ENCODE measurements around the gene THY1. TPM values are rescaled to one million over a fixed set of nuclear protein-coding genes. Genes with fewer than 3 reads are reported as not detected.
"Not testable (repeated sequence)": the region's sequence is repeated elsewhere in the genome, so short reads cannot be mapped to it uniquely, and the experiment has no call there.

The THY1 gene
- polyA plus RNA-seq, 1 donor from 2014 or later, result 98.3 TPM

GRCh38 chr11:119460097-119460496, 37.1 kb upstream of the THY1 start:
- H3K4me3 ChIP-seq (ENCODE audit: low read length), result no peak overlapping the region
- no peaks in the 10 kb centered on the region for H3F3A ChIP-seq (ENCODE audit: insufficient read depth, low read length, poor library complexity, severe bottlenecking)
- TF ChIP-seq MXI1 (conservative IDR thresholded peaks at IDR 0.05; ENCODE audit: poor library complexity, severe bottlenecking), result no peak
- H3K79me2 ChIP-seq (replicated peaks; ENCODE audit: insufficient read depth, low read length), result no peaks in the 10 kb centered on the region
- H3K9ac ChIP-seq (ENCODE audit: low read length), result no peak overlapping the region
- no peaks in the 10 kb centered on the region for H4K20me1 ChIP-seq (ENCODE audit: insufficient read depth)
- no peak overlapping the region for H3K27ac ChIP-seq (ENCODE audit: low read length)
- H3K9me2 ChIP-seq (ENCODE audit: insufficient read depth, low read length), result no peaks in the 10 kb centered on the region
- no peaks in the 10 kb centered on the region for H3K36me3 ChIP-seq (ENCODE audit: insufficient read depth, low read length)
- no peaks in the 10 kb centered on the region for H3K27me3 ChIP-seq (ENCODE audit: insufficient read depth, low read depth, low read length)
- no peak overlapping the region for H3K4me2 ChIP-seq (ENCODE audit: low read length)
- H2AFZ ChIP-seq (ENCODE audit: low read depth, low read length), result no peak overlapping the region
- no peaks in the 10 kb centered on the region for H3K9me3 ChIP-seq (ENCODE audit: low read length)

GRCh38 chr11:119459293-119459976, 36.5 kb upstream of the THY1 start:
- H3K4me3 ChIP-seq (ENCODE audit: low read length), result no peak overlapping the region

GRCh38 chr11:119455708-119456107, 32.7 kb upstream of the THY1 start:
- not testable (repeated sequence) for H3K79me2 ChIP-seq (replicated peaks; ENCODE audit: insufficient read depth, low read length); H4K20me1 ChIP-seq (ENCODE audit: insufficient read depth); H3K9me3 ChIP-seq (ENCODE audit: low read length); H3K4me2 ChIP-seq (ENCODE audit: low read length); H3K27ac ChIP-seq (ENCODE audit: low read length); H3K36me3 ChIP-seq (ENCODE audit: insufficient read depth, low read length); H3K9ac ChIP-seq (ENCODE audit: low read length); H3F3A ChIP-seq (ENCODE audit: insufficient read depth, low read length, poor library complexity, severe bottlenecking); H2AFZ ChIP-seq (ENCODE audit: low read depth, low read length); H3K27me3 ChIP-seq (ENCODE audit: insufficient read depth, low read depth, low read length); H3K4me3 ChIP-seq (ENCODE audit: low read length); H3K9me2 ChIP-seq (ENCODE audit: insufficient read depth, low read length)

More at GRCh38 chr11:119459293-119459976, 36.5 kb upstream of the THY1 start:
- H3K9ac ChIP-seq (ENCODE audit: low read length), result no peak overlapping the region
- no peak overlapping the region for H3K27ac ChIP-seq (ENCODE audit: low read length)
- no peaks in the 10 kb centered on the region for H3K79me2 ChIP-seq (replicated peaks; ENCODE audit: insufficient read depth, low read length)
- no peaks in the 10 kb centered on the region for H3K9me2 ChIP-seq (ENCODE audit: insufficient read depth, low read length)
- no peaks in the 10 kb centered on the region for H3F3A ChIP-seq (ENCODE audit: insufficient read depth, low read length, poor library complexity, severe bottlenecking)
- no peaks in the 10 kb centered on the region for H3K36me3 ChIP-seq (ENCODE audit: insufficient read depth, low read length)
- TF ChIP-seq RAD21 (conservative IDR thresholded peaks at IDR 0.05) (no peak), TAF1 (IDR thresholded peaks at IDR 0.05; ENCODE audit: low read depth) (no peak), POLR2AphosphoS5 (IDR thresholded peaks at IDR 0.05) (no peak), EP300 (conservative IDR thresholded peaks at IDR 0.05; ENCODE audit: poor library complexity, severe bottlenecking) (no peak), EZH2 (IDR thresholded peaks at IDR 0.05; ENCODE audit: borderline replicate concordance, insufficient read depth, low read length, poor library complexity, severe bottlenecking) (no peak), SMC3 (conservative IDR thresholded peaks at IDR 0.05; ENCODE audit: poor library complexity) (no peak), MXI1 (conservative IDR thresholded peaks at IDR 0.05; ENCODE audit: poor library complexity, severe bottlenecking) (no peak), CTCF (IDR thresholded peaks at IDR 0.05; ENCODE audit: poor library complexity, severe bottlenecking) (no peak), REST (IDR thresholded peaks at IDR 0.05; ENCODE audit: borderline replicate concordance) (no peak)
- H4K20me1 ChIP-seq (ENCODE audit: insufficient read depth), result no peaks in the 10 kb centered on the region
- no peak overlapping the region for H2AFZ ChIP-seq (ENCODE audit: low read depth, low read length)
- H3K27me3 ChIP-seq (ENCODE audit: insufficient read depth, low read depth, low read length), result no peaks in the 10 kb centered on the region
- no peak overlapping the region for H3K4me2 ChIP-seq (ENCODE audit: low read length)
- no peaks in the 10 kb centered on the region for H3K9me3 ChIP-seq (ENCODE audit: low read length)

GRCh38 chr11:119455241-119455640, 32.3 kb upstream of the THY1 start:
- H3K9ac ChIP-seq (ENCODE audit: low read length); H3K4me3 ChIP-seq (ENCODE audit: low read length); H3F3A ChIP-seq (ENCODE audit: insufficient read depth, low read length, poor library complexity, severe bottlenecking); H3K9me3 ChIP-seq (ENCODE audit: low read length); H3K36me3 ChIP-seq (ENCODE audit: insufficient read depth, low read length); H3K4me2 ChIP-seq (ENCODE audit: low read length); H2AFZ ChIP-seq (ENCODE audit: low read depth, low read length); H3K27me3 ChIP-seq (ENCODE audit: insufficient read depth, low read depth, low read length); H4K20me1 ChIP-seq (ENCODE audit: insufficient read depth); H3K27ac ChIP-seq (ENCODE audit: low read length); H3K9me2 ChIP-seq (ENCODE audit: insufficient read depth, low read length); H3K79me2 ChIP-seq (replicated peaks; ENCODE audit: insufficient read depth, low read length): not testable (repeated sequence)
